Esophagus squamous epithelium (tissue), 4 donors: ENCODE measurements around the gene FNDC3B.

Experiments used
- CTCF ChIP-seq, 6 experiments: fragments of 450-650 bp in 4 of 6; fragments of 200-600 bp in 2 of 6; sonication (generic) in 2 of 6; IDR thresholded peaks; one replicate each; pipeline ENCODE4 v1.5.1; 2016 to 2019; ENCODE audit warnings: antibody characterized with exemption in 6 of 6, mild to moderate bottlenecking in 4 of 6, moderate library complexity in 4 of 6
- POLR2A ChIP-seq, 4 donors: fragments of 450-650 bp; IDR thresholded peaks; one replicate each; pipeline ENCODE4 v1.6.1; 2017; ENCODE audit warnings: antibody characterized with exemption in 4 of 4, mild to moderate bottlenecking in 4 of 4, moderate library complexity in 3 of 4

DNA sequence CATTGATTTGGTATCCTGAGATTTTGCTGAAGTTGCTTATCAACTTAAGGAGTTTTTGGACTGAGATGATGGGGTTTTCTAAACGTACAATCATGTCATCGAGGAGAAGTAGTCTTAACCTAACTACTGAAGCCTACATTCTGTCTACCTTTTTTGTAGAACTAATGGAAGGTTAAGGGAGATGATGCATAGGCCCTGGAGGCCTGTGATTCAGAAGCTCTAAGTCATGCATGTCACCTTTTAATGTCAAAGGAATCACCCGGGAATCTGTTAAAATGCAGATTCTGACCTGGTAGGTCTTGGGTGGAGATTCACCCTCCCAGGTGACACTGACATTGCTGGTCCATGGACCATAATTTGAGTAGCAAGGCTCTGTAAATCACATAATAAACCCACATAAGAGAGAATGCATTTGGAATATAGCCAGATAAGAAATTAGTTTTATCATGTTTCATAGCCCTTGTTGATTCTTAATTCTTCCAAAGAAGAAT lies 344.0 kb downstream of the FNDC3B start:
- TF ChIP-seq CTCF (IDR thresholded peaks at IDR 0.05) (no peak), POLR2A (IDR thresholded peaks at IDR 0.05) (no peak)
